ENCODE results near the gene DPP9.

DNA sequence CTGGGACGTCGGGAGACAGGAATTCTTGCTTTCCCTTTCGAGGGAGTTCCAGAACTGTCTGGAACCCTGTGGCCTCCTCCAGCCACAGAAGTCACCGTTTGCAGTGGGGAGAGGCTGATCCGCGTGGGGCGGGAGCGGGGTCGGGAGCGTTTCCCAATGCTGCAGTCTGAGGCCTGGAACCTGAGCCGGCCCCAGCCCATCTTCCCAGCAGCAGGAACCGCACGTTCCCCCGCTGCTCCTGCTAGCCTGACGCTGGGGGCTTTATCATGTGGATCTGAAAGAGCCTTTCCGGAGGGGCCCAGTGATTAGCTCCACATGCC is 13.4 kb downstream of the DPP9 start:
- TF ChIP-seq EZH2 (IDR thresholded peaks at IDR 0.05): no peak
- TF ChIP-seq, protein P1, sequence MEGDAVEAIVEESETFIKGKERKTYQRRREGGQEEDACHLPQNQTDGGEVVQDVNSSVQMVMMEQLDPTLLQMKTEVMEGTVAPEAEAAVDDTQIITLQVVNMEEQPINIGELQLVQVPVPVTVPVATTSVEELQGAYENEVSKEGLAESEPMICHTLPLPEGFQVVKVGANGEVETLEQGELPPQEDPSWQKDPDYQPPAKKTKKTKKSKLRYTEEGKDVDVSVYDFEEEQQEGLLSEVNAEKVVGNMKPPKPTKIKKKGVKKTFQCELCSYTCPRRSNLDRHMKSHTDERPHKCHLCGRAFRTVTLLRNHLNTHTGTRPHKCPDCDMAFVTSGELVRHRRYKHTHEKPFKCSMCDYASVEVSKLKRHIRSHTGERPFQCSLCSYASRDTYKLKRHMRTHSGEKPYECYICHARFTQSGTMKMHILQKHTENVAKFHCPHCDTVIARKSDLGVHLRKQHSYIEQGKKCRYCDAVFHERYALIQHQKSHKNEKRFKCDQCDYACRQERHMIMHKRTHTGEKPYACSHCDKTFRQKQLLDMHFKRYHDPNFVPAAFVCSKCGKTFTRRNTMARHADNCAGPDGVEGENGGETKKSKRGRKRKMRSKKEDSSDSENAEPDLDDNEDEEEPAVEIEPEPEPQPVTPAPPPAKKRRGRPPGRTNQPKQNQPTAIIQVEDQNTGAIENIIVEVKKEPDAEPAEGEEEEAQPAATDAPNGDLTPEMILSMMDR (IDR thresholded peaks at IDR 0.05): no peak

All from neural progenitor cell (in vitro differentiated cells).